GM06990 (cell line): ENCODE measurements around the gene SUPT4H1.

Source experiments
- DNase-seq: peaks from one replicate; pipeline ENCODE4 v3.0.0-alpha.2; 2011; ENCODE audit not compliant: insufficient read length; ENCODE audit errors: extremely low read depth
- H3K27me3 ChIP-seq: replicated peaks from 2 replicates; pipeline ENCODE4 v1.6.0; 2011; ENCODE audit warnings: low read length; ENCODE audit not compliant: control insufficient read depth, insufficient read depth
- H3K36me3 ChIP-seq: 2 replicates; pipeline ENCODE4 v1.5.1; 2011; ENCODE audit warnings: low read length; ENCODE audit not compliant: control insufficient read depth, insufficient read depth
- H3K4me3 ChIP-seq: replicated peaks from 2 replicates; pipeline ENCODE4 v1.5.1; 2011; ENCODE audit warnings: low read depth, mild to moderate bottlenecking, control low read depth, low read length
- TF ChIP-seq, protein P1 (sequence below): IDR thresholded peaks from 2 replicates; pipeline ENCODE4 v1.5.1; 2011; ENCODE audit warnings: low read length, control low read depth, mild to moderate bottlenecking, inconsistent platforms; ENCODE audit not compliant: insufficient read depth, poor library complexity, severe bottlenecking

Gene SUPT4H1

GRCh38 chr17:58334256-58334655, 17.7 kb downstream of the SUPT4H1 start:
- peak overlapping the region; percentile 92 for H3K4me3 ChIP-seq
- TF ChIP-seq, protein P1, sequence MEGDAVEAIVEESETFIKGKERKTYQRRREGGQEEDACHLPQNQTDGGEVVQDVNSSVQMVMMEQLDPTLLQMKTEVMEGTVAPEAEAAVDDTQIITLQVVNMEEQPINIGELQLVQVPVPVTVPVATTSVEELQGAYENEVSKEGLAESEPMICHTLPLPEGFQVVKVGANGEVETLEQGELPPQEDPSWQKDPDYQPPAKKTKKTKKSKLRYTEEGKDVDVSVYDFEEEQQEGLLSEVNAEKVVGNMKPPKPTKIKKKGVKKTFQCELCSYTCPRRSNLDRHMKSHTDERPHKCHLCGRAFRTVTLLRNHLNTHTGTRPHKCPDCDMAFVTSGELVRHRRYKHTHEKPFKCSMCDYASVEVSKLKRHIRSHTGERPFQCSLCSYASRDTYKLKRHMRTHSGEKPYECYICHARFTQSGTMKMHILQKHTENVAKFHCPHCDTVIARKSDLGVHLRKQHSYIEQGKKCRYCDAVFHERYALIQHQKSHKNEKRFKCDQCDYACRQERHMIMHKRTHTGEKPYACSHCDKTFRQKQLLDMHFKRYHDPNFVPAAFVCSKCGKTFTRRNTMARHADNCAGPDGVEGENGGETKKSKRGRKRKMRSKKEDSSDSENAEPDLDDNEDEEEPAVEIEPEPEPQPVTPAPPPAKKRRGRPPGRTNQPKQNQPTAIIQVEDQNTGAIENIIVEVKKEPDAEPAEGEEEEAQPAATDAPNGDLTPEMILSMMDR: no peak

DNA sequence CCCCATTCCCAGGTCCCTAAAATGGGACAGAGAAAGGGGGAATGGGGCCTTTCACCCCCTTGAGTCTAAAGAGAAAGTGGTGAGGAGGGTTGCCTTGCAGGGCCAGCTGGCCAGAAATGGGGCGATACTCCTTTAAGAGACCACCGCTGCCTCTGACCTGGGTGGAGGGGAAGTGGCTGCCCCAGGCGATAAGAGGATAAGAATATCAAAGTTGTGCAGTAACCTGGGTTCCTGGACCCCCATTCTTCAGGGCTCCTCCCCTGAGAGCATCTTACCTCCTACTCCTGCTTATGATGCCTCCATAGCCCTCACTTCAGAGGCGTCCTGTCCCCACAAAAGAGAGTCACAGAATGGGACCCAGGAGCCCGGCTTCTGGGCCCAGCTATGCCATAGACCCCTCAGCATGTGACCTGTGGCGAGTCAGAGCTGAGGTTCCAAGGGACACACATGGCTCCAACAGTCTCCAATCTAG, 18.2 kb downstream of the SUPT4H1 start:
- Histone ChIP-seq H3K27me3 (no peaks in the 10 kb centered on the region), H3K4me3 (peak overlapping the region; percentile 92), H3K36me3 (peaks cover 14% of the 10 kb centered on the region)
- peak; percentile 55 for DNase-seq
- TF ChIP-seq, protein P1: no peak

More at GRCh38 chr17:58334256-58334655, 17.7 kb downstream of the SUPT4H1 start:
- peaks cover 14% of the 10 kb centered on the region for H3K36me3 ChIP-seq
- H3K27me3 ChIP-seq: no peaks in the 10 kb centered on the region
- DNase-seq: no peak

DNA sequence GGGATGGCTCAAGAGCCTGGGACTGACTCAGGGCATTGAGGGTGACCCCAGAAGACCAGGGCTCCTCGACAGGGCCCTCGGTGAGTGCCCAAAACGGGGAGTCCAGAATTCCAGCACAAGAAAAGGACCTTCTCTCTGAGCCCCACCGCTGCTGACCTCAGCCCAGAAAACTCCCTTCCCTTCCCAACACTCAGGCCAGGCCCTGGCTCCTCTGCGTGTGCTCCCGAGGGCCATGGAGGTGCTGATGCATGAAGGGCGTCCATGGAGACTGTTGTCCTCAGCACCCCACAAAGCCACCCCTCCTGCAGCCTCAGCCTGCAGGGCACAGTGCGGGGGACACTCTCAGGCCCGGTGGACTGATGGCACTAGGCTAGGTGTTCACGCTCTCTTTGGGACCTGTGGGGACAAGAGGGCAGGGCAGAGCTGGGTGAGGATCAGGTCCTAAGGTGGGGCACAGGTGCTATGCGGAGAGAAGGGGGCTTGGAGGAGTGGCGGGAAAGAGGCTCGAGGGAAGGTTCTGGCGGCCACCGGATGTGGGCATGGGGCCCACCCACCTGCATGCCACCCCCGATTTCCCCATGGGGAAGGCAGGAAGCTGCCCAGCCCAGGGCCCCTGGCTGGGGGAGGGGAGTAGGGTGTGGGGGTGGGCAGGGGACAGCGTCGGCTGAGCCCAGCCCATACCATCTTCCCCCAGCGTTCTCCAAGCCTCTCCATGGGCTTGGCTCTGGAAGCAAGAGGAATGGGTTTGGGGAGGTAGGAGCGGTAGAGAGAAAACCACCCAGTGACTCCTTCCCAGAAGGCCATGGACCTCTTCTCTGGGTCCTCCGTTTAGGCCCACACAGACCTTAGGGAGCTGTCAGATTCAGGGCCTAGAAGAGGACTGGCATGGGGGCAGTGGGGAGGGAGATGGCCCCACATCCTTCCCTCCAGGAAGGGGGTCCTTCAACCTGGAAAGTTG, 18.9 kb downstream of the SUPT4H1 start:
- Histone ChIP-seq H3K27me3 (no peaks in the 10 kb centered on the region), H3K4me3 (peak overlapping the region; percentile 92), H3K36me3 (peaks cover 14% of the 10 kb centered on the region)
- TF ChIP-seq, protein P1: no peak
- DNase-seq: peak; percentile 82

GRCh38 chr17:58331815-58332777, 19.9 kb downstream of the SUPT4H1 start:
- H3K36me3 ChIP-seq: peaks cover 14% of the 10 kb centered on the region
- DNase-seq: peak; percentile 98
- H3K4me3 ChIP-seq: peak overlapping the region; percentile 92
- no peaks in the 10 kb centered on the region for H3K27me3 ChIP-seq
- TF ChIP-seq, protein P1: no peak

DNA sequence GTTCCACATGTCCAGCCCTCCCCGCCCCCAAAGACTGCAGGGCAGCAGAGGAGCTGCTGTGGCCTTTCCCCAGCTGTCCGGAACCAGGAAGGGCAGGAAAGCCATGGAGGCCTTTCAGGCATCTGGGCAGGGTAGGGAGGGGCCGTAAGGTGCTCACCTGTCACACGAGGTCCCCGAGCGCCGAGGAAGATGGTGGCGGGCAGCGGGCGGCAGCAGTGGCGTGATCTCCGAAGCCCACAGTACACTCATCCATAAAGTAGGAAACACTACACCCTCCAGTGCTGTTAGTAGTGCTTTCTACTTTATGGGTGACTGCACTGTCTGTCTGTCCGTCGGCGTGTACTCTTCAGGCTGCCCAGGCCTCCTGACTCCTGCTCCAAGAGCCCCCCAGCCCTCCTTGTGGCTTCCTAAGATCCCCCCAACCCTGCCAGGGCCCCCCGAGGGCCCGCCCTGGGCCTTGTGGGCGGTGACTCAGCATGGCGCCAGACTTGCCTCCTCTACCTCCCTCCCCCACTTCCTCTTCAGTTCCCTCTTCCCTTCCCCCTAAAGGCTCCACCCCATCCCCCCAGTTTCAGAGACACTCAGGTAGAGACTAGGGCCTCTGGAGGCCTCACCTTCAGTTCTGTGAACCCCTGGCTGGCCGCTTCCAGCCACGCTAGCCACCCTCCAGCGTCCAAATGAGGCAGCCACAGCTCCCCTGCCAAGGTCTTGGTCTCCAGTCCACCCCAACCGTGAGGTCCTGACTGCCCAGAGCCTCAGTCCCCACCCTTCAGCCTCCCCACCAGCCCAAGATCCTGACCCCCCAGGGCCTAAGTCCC, 20.8 kb downstream of the SUPT4H1 start:
- TF ChIP-seq, protein P1: no peak
- Histone ChIP-seq H3K27me3 (no peaks in the 10 kb centered on the region), H3K4me3 (peak overlapping the region; percentile 92), H3K36me3 (peaks cover 14% of the 10 kb centered on the region)
- peak; percentile 82 for DNase-seq
